CD4-positive, alpha-beta T cell treated with Interleukin-2 at 100 ng/mL for 4 hours (primary cell): ENCODE measurements around the gene NHSL1.

Source experiments
- DNase-seq: peaks from one replicate; pipeline ENCODE4 v3.0.0-alpha.2; 2020; ENCODE audit warnings: low spot score

The NHSL1 gene

DNA sequence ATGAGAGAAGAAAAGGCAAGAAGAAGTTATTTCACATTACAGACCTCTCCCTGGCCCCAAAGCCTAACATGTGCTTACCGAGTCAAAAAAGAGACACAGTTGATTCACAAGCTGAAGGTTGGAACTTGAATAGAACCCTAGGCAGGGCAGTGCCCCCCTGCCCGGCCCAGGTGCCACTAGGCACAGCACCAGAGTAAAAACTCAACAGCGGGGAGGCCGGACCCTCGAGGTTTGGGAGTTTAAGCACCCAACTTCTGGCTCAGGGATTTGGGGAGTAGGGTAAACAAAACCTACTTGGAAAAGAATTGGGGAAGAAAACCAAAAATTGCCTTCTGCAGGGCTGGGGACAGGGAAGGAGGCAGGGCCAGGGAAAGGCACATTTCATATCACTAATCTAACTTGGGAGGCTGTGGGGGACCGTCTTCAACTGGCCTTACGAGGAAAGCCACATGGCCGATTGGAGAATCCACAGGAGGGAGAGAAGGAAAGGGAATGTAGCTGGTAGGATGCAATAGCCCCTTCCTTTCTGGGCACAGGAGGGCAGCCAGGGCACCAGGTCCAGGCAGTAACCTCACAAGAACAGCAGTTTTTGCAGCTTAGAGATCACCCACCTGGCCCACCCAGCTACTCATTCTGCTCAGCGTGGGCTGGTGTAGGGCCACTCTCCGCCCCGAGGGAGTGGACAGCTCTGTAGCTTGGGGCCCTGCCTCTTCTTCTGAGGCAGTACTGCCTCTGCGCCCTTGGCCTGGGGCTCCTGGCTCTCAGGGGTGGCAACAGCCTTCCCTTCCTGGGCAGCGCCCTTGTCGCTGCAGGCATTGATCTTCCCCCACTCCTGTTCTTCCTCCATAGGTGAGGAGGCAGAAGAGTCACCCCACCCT is 97.1 kb downstream of the NHSL1 start:
- no peak for DNase-seq

DNA sequence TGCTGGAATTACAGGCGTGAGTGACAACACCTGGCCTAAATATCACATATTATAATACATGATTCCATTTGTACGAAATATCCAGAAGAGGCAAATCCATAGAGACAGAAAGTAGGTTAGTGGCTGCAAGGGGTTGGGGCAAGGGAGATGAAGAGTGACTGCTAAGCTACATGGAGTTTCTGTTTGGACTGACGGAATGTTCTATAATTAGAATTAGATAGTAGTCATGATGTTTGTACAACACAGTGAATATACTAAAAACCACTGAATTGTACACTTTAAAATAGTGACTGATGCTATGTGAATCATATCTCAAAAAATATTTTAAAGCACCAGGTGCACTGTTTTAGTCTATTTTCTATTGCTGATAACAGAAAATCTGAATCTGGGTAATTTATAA is 99.0 kb downstream of the NHSL1 start:
- DNase-seq, result no peak

DNA sequence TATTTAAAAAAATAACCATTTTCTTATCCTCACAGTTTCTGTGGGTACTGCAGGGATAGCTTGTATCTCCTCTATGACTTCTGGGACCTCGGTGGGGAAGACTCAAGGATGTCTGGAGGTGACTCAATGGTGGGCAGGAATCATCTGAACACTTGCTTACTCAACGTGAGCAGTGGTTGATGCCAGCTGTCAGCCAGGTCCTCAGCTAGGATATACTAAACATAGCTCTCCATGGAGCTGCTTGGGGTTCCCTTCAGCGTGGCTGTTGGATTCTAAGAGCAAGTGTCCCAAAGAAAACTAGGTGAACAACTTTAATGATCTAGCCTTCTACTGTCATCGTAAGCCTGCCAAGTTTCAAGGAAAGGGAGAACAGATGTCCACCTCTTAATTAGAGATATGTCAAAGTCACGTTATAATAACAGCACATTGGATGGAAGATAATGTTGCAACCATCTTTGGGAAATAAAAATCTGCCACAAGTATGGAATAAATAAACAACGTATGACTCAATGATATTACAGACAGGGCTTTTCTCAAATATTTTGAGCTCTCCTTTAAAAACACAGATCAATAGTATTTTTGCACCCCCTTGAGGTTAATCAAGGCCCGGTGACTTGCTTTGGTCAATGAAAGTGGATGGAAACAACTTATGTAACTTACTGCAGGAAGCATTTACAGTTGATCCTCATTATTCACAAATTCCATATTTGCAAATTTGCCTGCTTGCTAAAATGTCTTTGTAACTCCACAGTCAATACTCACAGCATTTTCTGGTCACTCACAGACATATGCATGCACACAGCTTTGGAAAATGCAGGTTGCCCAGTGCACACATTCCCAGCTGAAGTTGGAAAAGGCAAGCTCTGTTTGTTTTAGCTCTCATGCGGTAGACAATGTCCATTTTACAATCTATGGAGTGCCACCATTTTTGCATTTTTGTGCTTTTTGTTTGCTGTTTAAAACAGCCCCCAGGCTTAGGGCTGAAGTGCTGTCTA is 101.9 kb downstream of the NHSL1 start:
- DNase-seq, result no peak

DNA sequence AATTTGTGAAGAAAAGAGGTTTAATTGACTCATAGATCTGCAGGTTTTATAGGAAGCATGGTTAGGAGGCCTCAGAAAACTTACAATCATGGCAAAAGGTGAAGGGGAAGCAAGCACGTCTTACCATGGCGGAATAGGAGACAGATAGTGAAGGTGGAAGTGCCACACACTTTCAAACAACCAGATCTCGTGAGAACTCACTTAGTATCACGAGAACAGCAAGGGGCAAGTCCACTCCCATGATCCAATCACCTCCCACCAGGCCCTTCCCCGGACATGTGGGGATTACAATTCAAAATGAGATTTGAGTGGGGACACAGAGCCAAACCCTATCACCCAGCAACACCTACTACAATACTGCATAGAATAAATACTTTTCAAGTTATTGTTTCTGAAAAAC is 102.6 kb downstream of the NHSL1 start:
- no peak for DNase-seq

DNA sequence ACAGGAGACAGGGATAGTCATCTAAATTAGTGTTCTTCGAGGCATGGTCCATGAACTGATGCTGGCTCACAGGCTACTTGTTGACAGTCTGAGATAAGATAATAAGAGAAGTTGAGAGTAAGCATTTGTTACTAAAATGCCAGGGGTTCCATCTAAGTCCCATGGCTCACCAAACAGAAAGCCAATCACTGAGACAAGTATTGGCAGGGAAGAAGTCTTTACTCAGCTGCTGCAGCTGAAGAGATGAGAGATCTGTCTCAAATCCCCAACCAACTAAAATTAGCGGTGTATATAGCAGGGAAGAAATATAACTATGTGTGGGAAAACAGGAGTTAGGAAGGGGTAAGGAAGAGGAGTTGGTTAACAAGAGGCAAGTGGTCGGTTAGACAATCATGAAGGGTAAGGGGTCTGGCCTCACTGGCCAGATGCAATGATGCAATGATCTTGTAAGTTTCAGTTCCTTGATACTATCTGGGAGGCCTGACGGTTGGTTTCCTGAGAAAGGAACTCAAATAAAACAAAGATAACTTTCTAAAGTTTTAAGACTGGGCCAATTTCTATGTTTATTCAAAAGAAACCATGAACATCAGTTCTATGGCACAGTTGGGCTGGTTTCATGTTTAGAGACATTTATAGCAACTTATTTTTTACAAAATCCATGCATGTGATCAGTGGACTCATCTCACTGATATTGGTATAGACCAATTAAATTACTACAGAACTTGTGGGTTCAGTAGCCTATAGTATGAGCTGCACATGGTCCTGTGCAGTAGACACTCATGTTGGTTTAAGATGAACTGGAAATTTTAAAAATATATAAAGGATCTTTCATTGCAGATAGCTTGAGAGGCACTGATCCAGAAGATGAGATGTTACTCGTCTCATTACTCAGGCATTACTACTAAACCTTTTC is 105.2 kb downstream of the NHSL1 start:
- no peak for DNase-seq

DNA sequence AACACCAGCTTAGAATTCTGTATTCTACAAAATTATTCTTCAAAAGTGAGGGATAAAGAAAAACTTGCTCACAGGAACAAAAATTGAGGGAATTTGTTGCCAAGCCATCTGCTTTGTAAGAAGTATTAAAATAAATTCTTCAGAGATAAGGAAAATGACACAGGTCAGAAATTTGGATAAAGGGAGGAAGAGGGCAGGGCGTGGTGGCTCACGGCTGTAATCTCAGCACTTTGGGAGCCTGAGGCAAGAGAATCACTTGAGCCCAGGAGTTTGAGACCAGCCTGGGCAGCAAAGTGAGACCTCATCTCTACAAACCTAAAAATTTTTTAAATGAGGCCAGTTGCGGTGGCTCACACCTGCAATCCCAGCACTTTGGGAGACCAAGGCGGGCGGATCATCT is 109.7 kb downstream of the NHSL1 start:
- DNase-seq, result no peak

DNA sequence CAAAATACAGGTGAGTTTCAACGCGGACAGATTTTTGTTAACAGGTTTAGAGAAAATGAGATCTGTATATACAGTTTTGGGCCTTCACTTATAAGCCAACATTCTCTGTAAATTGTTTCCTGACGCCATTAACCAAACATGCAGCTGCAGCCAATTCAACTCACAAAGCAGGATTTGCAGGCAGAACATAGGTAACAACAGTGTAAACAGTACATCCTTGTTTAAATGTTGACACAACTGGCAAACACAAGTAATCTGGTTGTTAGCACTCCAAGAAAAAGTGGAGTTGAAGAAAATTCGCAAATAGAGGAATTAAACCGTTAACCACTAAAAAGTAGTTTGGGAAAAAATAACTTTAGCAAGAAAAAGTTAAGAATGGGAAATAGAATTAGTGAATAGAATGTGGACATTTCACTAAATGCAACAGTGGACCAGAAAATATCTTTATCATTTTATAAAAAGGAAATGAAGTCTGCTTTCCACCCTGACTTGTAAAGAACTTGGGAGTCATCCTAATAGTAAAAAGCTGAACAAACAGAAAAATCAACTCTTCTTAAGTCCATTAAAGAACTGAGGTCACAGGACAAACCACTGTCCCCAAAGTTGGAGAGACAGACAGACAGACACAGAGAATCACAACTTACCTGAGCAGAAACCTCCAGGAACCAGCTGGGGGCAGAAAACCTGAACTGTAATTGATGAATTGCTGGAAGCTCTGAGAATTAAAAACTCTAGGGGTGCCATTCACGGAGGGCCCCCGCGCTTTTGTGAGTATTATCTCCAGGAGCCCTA is 111.5 kb downstream of the NHSL1 start:
- no peak for DNase-seq

DNA sequence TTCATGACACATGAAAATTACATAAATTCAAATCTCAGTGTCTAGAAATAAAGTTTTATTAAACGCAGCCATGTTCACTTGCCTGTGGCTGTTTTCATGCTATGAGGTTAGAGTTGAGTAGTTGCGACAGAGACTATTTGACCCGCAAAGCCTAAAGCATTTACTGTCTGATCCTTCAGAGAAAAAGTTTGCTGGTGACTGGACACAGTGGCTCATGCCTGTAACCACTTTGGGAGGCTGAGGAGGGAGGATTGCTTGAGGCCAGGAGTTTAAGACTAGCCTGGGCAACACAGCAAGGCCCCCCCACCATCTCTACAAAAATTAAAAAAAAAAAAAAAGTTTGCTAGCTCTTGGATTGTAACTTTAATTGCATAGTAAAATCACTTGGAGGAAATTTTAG is 112.4 kb downstream of the NHSL1 start:
- no peak for DNase-seq

DNA sequence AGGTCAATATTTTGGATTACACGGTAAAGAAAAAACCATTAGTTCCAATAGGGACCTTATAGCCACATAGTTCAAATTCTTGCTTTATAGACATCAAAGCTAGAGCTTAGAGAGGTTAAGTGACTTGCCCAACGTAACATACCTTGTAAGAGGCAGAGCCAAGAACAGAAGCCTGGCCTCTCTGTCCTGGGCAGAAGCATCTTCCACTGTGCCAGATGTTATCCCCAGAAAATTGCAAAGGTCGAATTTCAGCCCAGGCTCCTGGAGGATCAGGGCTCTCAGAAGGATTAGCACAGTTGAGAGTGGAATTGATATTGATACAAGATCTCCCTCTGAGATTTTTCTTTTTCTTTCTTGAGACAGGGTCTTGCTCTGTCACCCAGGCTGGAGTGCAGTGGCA is 115.5 kb downstream of the NHSL1 start:
- no peak for DNase-seq

DNA sequence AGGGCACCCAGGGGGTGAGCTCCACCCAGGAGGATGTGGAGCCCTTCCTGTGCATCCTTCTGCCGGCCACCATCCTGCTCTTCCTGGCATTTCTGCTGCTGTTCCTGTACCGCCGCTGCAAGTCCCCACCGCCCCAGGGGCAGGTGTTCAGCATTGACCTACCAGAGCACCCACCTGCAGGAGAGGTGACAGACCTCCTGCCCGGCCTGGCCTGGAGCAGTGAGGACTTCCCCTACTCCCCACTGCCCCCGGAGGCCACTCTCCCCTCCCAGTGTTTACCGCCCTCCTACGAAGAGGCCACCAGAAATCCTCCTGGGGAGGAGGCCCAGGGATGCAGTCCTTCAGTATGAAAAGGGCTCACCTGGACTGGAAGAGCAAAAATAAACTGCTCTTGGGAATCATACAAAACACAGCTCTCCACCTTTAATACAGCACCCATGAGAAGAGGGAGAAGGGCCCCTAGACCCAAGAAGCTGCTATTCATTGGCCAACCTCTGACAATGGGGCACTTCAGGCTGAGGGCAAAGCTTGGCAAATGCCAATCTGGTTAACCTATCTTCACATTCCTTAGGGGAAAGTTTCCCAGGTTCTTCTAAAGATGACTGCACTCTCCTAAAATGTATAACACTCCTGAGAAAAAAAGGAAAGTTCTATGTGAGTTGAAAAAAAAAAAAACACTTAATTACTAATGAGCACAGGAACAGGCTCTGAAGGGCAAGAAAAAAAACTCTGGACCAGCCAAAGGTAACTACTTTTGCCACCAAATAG is 116.6 kb downstream of the NHSL1 start:
- DNase-seq, result no peak

DNA sequence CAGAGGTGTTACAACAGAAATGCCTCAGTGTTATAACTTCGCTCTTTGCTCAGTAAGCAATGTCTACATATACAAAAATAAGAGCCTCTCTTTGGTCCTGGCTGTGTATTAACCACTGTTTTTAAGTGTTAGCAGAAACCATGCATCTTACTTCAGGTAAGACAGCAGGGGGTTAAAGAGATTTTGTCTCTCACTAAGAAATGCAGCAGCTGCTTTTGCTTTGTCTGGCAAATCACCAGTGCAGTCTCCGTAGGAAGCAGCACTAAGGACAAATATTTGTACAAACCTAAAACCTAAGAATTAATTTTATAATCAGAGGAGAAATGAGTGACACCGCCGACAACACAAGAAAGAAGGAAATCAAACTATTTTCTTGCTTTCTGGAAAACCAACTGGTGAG is 120.8 kb downstream of the NHSL1 start:
- DNase-seq, result no peak

DNA sequence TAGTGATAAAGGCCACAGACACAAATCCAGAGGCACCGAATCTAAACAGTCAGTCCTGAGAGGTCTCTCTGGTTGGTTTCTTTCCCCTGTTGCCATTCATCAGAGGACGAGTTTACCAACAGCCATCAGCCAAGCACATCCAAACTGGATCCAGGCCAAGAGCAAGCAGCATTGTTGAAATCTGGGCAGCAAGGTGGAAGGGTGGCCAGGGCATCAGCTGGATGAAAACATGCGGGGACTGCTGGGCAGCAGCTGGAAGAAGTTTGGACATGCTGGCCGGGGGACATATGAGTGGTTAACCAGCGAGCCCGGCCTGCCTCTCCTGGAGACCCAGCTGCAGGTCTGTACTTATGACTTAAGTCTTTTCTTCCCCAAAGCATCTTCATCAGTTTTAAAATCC is 121.5 kb downstream of the NHSL1 start, which contains the start of gene SMIM28:
TSS of gene SMIM28 (plus strand) at position 62 of the 400 bp plus-strand sequence. CDS start at position 230, 168 bp downstream.
- no peak for DNase-seq

DNA sequence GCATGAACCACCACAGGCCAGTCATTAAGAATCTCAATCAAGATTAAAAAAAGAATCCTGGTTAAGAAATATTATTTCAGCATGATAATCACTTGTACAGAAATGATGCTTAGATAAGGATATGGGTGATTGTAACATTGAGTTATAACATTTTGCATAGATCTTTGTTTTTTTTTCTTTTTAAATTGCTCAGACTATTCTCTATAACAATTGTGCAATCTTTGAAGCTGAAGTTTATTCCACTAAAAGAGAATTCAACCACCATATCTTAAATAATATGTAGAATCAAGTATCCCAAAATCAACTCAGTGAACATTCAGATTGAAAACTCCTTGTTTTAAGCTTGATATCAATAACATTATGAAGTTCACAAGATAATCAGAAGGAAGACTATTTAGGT is 122.3 kb downstream of the NHSL1 start:
- no peak for DNase-seq

DNA sequence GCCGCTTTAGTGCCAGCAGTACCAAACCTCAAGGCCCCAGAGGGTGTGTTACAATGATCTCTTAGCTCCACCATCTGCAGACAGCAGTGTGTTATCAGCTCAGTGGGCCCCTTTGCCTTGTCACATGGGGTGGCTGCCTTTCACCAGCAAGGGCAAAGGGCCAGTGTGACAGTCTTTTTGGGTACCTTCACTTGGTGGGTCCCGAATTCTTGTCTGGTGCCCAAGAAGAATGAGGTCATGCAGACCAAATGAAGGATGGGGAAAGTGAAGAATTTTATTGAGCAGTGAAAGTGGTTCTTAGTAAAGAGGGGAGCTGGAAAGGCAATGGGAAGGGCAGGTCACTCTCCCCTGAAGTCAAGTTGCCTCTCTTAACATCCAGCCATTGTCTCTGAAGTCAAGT is 124.5 kb downstream of the NHSL1 start:
- DNase-seq, result no peak

DNA sequence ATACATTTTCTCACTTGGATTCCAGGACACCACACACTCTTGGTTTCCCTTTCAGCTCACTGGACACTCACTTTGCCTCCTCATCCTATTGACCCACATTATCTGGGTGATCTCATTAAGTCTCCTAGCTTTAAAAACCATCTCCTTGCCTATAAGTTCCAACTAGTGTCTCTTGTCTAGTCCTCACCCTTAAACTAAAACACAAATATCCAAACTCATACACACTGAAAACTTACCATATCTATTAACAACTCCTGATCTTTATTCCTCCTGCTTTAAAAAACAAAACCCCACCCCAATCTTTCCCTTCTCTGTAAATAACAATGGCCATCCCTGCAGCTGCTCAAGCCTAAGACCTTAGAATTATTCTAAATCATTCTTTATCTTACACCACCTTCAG is 125.1 kb downstream of the NHSL1 start:
- DNase-seq, result no peak

DNA sequence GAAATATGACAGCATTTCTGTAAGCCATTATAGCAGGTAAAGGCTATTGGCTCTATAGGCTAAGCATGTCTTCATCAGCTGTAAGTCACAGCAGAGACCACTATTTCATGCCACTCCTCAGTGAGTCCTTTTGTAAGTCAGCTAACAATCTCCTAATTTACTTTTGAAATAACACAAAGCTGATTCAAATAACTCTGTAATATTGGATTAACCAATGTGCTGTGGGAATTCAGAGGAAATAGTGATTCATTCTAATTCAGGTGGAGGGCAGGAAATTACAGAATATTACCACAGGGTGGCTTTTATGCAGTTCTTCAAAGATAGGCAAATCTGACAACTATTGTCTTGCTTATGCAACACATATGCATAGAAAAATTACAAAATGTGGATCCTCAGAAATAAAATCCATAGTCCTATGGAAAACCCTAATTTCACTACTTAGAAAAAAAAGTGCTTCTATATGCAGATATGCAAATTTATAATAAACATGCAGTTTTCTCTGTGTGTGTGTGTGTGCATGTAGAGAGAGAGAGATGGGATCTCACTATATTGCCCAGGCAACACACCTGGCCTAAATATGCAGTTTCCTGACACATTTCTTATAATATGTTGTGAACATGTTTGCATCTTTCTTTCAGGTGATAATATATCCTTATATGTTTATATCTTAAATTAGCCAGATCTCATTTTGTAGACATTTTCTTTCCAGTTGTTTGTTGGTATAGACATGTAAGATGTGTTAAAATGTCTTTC is 126.4 kb downstream of the NHSL1 start:
- DNase-seq, result peak; percentile 24
